ENCODE results near the gene SLC13A5.

Gene SLC13A5

DNA sequence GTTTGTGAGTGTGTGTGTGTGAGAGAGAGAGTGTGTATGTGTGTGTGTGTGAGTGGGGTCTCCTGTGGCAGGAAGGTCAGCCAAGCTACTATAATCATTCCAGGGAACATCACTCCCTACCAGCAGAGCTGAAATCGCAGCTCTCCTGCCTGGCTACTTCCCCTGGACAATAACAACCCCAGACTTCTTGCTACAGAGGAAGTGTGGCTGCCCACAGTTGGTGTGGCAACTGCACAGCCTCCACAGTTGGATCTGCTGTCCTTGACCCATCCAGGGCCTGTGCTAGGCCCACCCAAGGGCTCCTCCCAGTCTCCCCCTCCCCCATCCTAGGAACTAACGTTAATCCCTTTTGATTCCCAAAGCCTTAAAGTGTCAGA lies 1.5 kb downstream of the SLC13A5 start (continued):
- TF ChIP-seq KLF8 (tag by site-specific recombination; IDR thresholded peaks at IDR 0.05) (no peak), ZBTB7A (tag by site-specific recombination; IDR thresholded peaks at IDR 0.05; ENCODE audit: low read depth) (no peak), ZNF2 (tag by site-specific recombination; IDR thresholded peaks at IDR 0.05) (no peak), ZNF140 (tag by site-specific recombination; IDR thresholded peaks at IDR 0.05) (no peak)
- TF ChIP-seq, protein P1, sequence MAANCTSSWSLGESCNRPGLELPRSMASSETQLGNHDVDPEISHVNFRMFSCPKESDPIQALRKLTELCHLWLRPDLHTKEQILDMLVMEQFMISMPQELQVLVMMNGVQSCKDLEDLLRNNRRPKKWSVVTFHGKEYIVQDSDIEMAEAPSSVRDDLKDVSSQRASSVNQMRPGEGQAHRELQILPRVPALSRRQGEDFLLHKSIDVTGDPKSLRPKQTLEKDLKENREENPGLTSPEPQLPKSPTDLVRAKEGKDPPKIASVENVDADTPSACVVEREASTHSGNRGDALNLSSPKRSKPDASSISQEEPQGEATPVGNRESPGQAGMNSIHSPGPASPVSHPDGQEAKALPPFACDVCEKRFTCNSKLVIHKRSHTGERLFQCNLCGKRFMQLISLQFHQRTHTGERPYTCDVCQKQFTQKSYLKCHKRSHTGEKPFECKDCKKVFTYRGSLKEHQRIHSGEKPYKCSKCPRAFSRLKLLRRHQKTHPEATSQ (tag by site-specific recombination; IDR thresholded peaks at IDR 0.05) = no peak
- TF ChIP-seq, protein P2, sequence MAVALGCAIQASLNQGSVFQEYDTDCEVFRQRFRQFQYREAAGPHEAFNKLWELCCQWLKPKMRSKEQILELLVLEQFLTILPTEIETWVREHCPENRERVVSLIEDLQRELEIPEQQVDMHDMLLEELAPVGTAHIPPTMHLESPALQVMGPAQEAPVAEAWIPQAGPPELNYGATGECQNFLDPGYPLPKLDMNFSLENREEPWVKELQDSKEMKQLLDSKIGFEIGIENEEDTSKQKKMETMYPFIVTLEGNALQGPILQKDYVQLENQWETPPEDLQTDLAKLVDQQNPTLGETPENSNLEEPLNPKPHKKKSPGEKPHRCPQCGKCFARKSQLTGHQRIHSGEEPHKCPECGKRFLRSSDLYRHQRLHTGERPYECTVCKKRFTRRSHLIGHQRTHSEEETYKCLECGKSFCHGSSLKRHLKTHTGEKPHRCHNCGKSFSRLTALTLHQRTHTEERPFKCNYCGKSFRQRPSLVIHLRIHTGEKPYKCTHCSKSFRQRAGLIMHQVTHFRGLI (tag by site-specific recombination; IDR thresholded peaks at IDR 0.05) = no peak

DNA sequence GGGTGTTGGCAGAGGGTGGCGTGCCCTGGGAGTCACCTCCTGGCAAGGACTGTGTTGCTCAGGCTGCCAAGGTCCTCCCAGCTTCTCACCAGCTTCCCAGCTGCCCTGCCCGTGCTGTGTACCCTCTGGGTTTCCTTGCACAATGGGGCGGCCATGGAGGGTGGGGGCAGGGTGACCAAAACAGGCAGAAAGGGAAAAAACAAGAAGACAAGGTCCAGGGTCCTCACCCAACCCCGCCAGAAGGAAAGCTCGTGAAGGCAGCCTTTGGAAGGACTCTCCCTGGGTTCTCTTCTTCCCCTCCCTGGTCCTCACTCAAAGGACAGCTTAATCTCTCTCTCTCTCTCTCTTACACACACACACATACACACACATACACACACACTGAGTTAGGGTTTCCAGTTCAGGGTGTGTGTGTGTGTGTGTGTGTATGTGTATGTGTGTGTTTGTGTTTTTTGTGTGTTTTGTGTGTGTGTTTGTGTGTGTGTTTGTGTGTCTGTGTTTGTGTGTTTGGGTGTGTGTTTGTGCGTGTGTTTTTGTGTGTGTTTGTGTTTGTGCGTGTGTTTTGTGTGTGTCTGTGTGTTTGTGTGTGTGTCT lies 2.0 kb downstream of the SLC13A5 start:
- CTCF ChIA-PET = interaction anchor here (0.5 to 0.6 kb wide), 2 partner anchors 143 to 169 kb away, joined by 3 read pairs; no protein-coding TSS in a partner anchor

GRCh38 chr17:6710317-6710716 lies 2.9 kb downstream of the SLC13A5 start:
- POLR2A ChIA-PET = no interaction called here
- H3K4me3 ChIP-seq (ENCODE audit: low read depth, low read length) = no peak overlapping the region
- CTCF ChIA-PET = no interaction called here
- no peak overlapping the region for H3K27ac ChIP-seq (ENCODE audit: extremely low read depth, low read depth, low read length)
- no peaks in the 10 kb centered on the region for H3K4me1 ChIP-seq (ENCODE audit: control insufficient read depth, insufficient read depth, low read length)
- H3K9me3 ChIP-seq (ENCODE audit: control insufficient read depth, insufficient read depth, low read depth, low read length) = no peaks in the 10 kb centered on the region
- no peaks in the 10 kb centered on the region for H3K36me3 ChIP-seq (ENCODE audit: control insufficient read depth in 2 of 2, insufficient read depth in 1 of 2, low read length in 2 of 2)
- TF ChIP-seq ZNF585B (tag by site-specific recombination; IDR thresholded peaks at IDR 0.05) (no peak), ZNF112 (tag by site-specific recombination; IDR thresholded peaks at IDR 0.05) (no peak), SP2 (tag by site-specific recombination; IDR thresholded peaks at IDR 0.05) (no peak), SCRT2 (tag by site-specific recombination; IDR thresholded peaks at IDR 0.05) (no peak), ZNF776 (tag by site-specific recombination; IDR thresholded peaks at IDR 0.05; ENCODE audit: borderline replicate concordance) (no peak), ZSCAN30 (tag by site-specific recombination; IDR thresholded peaks at IDR 0.05) (no peak), BCL6B (tag by site-specific recombination; IDR thresholded peaks at IDR 0.05) (no peak), ZFHX2 (tag by site-specific recombination; conservative IDR thresholded peaks at IDR 0.05) (no peak), YY2 (tag by site-specific recombination; IDR thresholded peaks at IDR 0.05) (no peak), ZNF837 (tag by site-specific recombination; IDR thresholded peaks at IDR 0.05) (no peak), ZBTB21 (tag by site-specific recombination; IDR thresholded peaks at IDR 0.05) (no peak), ZNF184 (tag by site-specific recombination; IDR thresholded peaks at IDR 0.05) (no peak), ZNF791 (tag by site-specific recombination; IDR thresholded peaks at IDR 0.05) (no peak)
- TF ChIP-seq, protein P3, sequence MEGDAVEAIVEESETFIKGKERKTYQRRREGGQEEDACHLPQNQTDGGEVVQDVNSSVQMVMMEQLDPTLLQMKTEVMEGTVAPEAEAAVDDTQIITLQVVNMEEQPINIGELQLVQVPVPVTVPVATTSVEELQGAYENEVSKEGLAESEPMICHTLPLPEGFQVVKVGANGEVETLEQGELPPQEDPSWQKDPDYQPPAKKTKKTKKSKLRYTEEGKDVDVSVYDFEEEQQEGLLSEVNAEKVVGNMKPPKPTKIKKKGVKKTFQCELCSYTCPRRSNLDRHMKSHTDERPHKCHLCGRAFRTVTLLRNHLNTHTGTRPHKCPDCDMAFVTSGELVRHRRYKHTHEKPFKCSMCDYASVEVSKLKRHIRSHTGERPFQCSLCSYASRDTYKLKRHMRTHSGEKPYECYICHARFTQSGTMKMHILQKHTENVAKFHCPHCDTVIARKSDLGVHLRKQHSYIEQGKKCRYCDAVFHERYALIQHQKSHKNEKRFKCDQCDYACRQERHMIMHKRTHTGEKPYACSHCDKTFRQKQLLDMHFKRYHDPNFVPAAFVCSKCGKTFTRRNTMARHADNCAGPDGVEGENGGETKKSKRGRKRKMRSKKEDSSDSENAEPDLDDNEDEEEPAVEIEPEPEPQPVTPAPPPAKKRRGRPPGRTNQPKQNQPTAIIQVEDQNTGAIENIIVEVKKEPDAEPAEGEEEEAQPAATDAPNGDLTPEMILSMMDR (tag by site-specific recombination; IDR thresholded peaks at IDR 0.05) = no peak
- TF ChIP-seq, protein P4, sequence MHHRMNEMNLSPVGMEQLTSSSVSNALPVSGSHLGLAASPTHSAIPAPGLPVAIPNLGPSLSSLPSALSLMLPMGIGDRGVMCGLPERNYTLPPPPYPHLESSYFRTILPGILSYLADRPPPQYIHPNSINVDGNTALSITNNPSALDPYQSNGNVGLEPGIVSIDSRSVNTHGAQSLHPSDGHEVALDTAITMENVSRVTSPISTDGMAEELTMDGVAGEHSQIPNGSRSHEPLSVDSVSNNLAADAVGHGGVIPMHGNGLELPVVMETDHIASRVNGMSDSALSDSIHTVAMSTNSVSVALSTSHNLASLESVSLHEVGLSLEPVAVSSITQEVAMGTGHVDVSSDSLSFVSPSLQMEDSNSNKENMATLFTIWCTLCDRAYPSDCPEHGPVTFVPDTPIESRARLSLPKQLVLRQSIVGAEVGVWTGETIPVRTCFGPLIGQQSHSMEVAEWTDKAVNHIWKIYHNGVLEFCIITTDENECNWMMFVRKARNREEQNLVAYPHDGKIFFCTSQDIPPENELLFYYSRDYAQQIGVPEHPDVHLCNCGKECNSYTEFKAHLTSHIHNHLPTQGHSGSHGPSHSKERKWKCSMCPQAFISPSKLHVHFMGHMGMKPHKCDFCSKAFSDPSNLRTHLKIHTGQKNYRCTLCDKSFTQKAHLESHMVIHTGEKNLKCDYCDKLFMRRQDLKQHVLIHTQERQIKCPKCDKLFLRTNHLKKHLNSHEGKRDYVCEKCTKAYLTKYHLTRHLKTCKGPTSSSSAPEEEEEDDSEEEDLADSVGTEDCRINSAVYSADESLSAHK (tag by site-specific recombination; IDR thresholded peaks at IDR 0.05) = no peak

More for the DNA sequence above, 2.0 kb downstream of the SLC13A5 start:
- no peak for TF ChIP-seq ZNF274 (IDR thresholded peaks at IDR 0.05; ENCODE audit: low read length)
- 0 out of 2 replicates have a peak, but pooled peaks have one; percentile 22 for TF ChIP-seq ZNF274 (tag by site-specific recombination; IDR thresholded peaks at IDR 0.05; ENCODE audit: borderline replicate concordance)
- TF ChIP-seq ZNF837 (tag by site-specific recombination; IDR thresholded peaks at IDR 0.05) = no peak
- peak; percentile 95 for TF ChIP-seq ZSCAN4 (tag by site-specific recombination; IDR thresholded peaks at IDR 0.05)
- H3K4me3 ChIP-seq (ENCODE audit: low read depth, low read length) = no peak overlapping the region
- no peaks in the 10 kb centered on the region for H3K4me1 ChIP-seq (ENCODE audit: control insufficient read depth, insufficient read depth, low read length)
- no peaks in the 10 kb centered on the region for H3K36me3 ChIP-seq (ENCODE audit: control insufficient read depth in 2 of 2, insufficient read depth in 1 of 2, low read length in 2 of 2)
- H3K9me3 ChIP-seq (ENCODE audit: control insufficient read depth, insufficient read depth, low read depth, low read length) = no peaks in the 10 kb centered on the region
- H3K27ac ChIP-seq (ENCODE audit: extremely low read depth, low read depth, low read length) = no peak overlapping the region
- POLR2A ChIA-PET = no interaction called here

Measured in HEK293 (cell line).